ENCODE measurements around the gene TXNDC2.

- TF ChIP-seq PATZ1 (CRISPR knock-in tag; IDR thresholded peaks at IDR 0.05; ENCODE audit: borderline replicate concordance): no peak
- no peak for TF ChIP-seq ZC3H10 (CRISPR knock-in tag; IDR thresholded peaks at IDR 0.05)
- no peak for TF ChIP-seq TOX (CRISPR knock-in tag; IDR thresholded peaks at IDR 0.05; ENCODE audit: borderline replicate concordance)
- no peak for TF ChIP-seq ARNTL (CRISPR knock-in tag; IDR thresholded peaks at IDR 0.05; ENCODE audit: borderline replicate concordance, low read depth)
- no peak for TF ChIP-seq ZFP30 (CRISPR knock-in tag; IDR thresholded peaks at IDR 0.05)
- no peak for TF ChIP-seq RARB (CRISPR knock-in tag; IDR thresholded peaks at IDR 0.05)
- no peak for TF ChIP-seq ZFP3 (CRISPR knock-in tag; IDR thresholded peaks at IDR 0.05)
Measured at GRCh38 chr18:9860682-9861081, 25.1 kb upstream of the TXNDC2 start.

Measured in SK-N-SH treated with all-trans-retinoic acid at 6 μM for 48 hours (cell line).